T-helper 9 cell (primary cell): ENCODE data around the gene PLCB2.
A peak's percentile ranks its signal among the peaks of the same experiment; 100 is the strongest.

ENCODE experiments used
- DNase-seq: peaks from one replicate; pipeline ENCODE4 v3.0.0-alpha.2; 2020

Gene PLCB2

DNA sequence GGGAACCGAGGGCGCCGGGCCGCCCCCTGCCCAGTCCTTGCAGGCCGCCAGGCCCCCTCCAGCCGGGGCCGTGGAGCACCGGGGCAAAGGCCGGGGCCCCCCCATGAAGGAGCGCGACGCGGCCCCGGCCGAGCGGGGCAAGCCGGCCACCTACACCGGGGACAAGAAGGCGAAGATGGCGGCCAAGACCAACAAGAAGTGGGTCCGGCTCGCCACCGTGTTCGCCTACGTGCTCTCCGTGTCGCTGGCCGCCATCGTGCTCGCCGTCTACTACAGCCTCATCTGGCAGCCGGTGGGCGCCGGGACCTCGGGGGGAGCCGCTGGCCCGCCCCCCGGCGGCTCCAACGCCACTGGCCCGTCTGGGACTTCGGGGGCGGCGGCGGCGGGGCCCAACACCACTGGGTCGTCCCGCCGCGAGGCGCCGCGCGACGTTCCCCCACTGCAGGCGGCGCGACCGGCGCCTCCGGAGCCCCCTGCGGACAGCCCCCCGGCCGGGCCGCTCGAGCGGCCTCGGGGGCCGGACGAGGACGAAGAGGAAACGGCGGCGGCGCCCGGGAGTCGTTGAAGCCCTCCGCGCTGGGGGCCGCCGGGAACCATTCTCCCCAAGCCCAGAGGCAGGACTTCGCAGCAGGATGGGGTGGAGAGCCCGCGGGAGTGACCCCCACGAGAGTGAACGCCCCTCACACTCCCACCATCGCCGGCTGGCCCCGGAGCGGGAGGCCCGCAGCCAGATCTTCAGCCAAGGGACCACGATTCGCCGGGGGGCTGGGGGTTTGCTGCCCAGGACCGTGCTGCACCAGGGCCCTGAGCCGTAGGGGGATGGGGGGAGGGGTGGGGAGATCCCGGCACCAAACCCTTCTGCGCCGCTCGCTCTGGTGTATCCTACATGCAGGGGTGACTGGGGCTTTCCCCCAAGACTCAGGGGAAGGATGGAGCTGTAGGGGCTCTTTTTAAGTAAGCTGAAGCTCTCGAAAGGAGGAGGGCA is 16.5 kb upstream of the PLCB2 start:
- DNase-seq: peak; percentile 25

DNA sequence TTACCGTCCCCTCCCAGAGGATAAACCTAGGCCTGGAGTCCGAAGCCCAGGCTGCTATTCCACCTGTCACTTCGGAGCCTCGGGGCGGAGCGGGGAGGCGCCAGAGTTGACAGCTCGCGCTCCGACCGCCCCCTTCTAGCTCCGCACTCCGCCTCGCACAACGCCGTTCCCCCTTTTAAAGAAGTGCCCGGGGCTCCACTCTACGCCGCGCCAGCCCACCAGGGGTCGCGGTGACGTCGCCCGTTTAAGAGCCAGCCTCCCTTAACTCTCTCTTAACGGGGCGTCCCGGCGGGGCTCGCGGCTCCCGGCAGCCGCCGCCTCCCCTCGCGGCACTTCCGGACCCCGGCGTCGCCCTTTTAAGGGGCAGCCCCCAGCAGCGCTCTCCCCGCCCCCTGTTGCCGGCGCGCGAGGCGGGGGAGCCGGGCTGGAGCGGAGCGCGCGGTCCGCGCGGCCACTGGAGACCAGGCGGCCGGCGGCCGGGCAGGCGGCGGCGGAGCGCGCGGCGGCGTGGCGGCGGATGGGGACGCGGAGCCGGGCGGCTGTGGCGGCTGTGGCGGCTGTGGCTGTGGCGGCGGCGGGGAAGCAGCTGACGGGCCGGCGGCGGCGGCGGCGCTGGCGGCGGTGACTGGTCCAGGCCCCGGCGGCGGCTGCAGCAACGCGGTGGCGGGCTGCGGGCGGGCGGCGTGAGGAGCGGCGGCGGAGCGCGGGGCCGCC is 15.7 kb upstream of the PLCB2 start, which contains the start of gene INAFM2:
TSS of gene INAFM2 (plus strand) at position 454 of the 714 bp plus-strand sequence. CDS start 364 bp downstream, outside the sequence.
- DNase-seq: peak; percentile 83

DNA sequence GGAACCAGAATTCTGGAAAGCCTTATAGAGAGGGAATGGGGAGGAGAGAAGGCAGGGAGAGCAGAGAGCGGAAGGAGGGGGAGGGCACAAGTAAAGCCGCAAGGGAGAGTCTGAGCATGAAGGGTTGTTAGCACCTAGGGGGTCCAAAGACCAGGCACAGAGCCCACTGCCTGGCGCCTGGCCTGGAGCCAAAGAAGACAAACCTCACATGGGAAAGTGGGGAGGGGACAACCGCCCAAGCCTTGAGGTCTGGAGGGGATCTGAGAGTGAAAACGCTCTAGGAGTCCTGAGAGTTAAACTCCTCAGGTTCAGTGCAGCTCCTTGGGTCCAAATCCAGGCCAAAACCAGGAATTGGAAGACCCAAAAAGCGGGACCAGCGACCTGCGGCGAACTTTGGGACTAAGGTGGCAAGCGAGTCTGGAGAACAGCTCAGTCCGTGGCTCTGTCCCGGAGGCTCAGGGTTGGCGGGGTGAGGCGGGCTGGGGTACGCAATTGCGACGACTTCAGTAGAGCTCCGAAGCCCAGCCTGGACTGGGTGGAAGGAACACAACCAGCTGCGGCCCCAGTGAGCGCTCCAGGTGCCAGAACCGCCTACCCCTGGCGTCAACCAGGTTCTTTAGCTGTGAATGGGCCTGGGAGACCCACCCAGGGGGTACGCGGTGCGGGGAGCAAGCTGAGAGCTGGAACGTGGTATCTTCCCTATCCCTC is 14.9 kb upstream of the PLCB2 start:
- DNase-seq: no peak

DNA sequence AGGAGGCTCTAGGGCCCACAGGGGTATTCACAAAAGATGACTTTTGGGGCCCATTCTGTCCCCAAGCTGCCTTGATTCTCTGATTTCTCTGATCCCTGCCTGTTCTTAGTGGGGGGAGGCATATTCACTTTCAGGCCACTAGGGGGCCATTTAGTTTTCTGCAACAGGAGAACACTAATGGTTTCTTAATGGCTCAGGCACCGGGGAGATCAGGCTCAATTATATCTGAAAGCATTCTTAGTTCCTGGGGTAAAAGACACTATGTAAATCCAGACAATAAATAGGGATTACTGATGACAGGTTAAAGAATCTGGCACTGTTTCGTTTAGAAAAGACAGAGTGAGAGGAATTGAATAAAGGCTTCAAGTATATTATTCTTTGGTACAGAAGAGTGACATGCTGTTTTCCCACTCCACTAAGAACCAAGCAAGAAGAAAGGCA is 13.2 kb upstream of the PLCB2 start:
- peak; percentile 23 for DNase-seq

DNA sequence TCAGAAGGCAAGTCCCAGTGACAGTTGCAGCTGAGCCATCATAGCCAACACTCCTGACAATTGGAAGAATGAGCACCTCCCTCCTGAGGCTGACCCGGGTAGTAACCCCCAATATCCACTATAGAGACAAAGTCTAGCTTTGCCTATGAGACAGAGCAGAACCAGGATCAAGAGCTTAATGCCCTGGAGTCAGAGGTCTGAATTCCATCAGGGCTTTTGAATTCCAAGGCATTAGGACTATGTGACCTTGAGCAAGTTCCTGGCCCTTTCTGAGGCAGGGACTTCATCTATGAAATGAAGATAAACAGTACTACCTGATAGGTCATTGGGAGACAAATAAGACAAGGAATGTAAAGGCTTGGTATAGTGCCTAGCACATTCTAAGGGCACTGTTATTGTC is 12.7 kb upstream of the PLCB2 start:
- no peak for DNase-seq

DNA sequence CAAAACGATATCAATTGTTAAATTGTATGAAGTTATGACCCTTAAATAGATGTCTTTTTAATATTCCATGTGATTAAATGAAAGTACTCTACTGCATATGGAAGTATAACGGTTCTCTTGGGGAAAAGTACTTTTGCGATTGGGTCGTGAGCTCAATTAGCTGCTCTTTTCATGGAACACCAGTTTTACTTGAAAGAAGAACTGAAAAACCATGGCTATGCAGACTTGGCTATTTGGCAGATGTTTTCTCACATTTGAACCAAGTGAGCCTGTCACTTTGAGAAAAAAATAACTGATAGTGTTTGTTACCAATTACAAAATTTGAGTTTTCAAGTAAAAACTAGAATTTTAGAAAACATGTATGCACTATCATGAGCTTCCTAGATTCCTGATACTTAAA is 9.8 kb upstream of the PLCB2 start:
- DNase-seq: no peak

DNA sequence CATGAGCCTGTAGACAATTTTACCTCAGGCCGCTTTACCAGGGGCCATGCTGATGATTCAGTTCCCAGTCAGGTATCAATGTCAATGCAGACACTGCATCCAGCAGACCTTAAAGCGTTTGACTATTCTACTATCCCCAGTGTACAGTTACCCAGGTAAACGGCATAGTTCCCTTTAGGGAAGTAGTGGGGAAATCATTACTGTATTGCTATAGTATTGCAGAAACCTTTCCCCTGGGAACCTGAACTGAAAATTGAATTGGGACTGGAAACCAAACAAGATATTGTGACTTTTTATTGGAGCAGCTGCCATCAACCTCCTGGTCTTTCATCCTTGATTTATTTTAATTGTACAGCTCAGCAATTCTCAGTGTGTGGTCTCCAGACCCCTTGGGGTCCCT is 9.2 kb upstream of the PLCB2 start:
- DNase-seq: no peak

DNA sequence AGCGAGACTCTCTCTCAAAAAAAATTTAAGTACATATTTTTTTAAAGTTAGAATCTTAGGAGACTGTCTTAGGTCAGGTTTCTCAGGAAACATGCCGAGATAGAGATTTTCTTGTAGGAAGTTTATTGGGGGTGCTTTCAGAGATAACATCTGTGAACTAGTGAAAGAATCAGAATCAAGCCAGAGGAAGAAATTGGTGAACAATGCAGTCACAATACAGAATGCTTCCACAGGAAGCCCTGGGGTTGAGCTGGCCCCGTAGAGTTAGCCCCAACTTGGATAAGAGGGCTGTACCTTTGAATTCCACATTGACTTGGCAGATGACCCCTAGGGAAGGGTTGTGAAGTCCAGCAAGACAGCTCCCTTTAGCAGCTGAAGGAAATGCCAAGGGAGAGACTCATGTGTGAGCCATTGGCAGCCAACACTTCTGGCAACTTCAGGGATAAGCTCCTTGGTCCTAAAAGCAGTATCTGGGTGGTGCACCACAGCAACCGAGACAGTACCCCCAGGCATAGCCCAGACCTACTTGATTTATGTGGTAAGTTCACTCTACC is 7.1 kb upstream of the PLCB2 start:
- no peak for DNase-seq

DNA sequence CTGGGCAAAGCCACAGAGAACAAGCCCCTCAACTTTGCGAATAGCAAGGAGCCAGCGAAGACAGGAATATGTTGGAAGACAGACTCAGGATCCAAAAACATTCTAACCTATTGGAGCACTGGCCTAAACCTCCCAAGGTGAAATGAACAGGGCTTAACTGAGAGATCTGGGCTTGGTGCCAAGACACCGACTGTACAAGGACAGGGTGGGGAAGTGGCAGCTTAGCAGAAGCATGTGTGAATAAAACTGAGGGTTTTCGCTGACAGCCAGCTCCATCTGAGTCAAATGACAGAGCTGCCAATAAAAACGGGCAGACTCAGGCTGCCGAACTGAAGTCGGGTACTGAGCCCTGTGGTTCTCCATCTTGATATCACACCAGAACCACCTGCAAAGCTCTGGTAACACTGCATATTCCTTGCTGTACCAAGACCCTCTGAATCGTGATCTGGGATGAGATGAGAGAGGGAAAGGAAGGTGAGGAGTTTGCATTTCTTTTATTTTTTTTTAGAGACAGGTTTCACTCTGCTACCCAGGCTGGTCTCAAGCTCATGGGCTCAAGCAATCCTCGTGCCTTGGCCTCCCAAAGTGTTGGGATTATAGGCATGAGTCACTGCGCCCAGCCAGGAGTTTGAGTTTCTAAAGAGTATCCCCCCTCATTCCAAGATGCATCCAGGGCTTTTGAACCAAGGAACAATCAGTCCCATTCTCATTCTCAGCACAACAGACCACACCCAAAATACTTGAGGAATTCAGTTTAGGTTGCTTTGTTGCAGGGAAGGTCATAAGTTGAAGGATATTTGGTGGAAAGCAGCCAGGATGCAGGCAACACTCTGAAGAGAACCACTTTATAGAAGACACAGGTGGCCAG is 6.0 kb upstream of the PLCB2 start:
- peak; percentile 19 for DNase-seq

DNA sequence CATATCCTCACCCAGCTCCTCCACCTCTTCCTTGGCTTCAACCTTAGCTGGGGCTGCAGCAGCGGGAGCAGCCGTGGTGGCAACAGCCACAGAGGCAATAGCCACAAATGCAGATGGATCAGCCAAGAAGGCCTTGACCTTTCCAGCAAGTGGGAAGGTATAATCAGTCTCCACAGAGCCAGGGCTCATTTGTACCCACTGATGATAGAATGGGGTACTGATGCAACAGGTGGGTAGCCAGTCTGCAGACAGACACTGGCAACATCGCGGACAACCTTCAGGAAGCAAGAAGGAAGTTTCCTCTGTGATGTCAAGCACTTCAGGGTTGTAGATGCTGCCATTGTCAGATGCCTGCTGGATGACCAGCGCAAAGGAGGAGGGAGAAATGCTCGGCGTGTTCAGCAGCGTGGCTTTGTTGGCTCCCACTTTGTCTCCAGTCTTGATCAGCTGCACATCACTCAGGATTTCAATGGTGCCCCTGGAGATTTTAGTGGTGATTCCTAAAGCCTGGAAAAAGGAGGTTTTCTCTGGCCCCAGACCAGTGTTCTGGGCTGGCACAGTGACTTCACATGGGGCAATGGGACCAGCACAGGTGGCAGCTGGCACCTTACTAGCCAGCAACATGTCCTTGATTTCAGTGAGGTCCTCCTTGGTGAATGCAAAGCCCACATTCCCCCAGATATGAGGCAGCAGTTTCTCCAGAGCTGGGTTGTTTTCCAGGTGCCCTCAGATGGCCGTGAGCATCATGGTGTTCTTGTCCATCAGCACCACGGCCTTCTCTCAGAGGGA is 4.8 kb upstream of the PLCB2 start:
- no peak for DNase-seq

DNA sequence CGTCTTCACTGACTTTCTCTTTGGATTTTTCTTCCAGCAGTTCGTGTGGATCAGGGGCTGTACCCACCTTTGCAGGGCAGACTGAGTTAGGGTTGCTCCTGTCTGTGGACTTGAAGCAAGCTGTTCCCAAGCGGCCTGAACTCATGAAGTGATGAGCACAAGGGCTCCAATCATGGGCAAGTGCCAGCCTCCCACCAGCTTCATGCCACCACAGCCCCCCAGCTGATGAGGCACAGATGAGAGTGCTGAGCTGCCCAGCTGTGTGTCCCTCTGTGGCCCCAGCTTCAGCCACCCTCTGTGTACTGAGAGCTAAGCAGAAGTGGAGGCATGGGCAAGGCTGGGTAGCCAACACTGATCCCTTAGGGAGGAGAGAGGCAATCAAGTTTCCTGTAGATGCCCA is 3.3 kb upstream of the PLCB2 start:
- DNase-seq: no peak

DNA sequence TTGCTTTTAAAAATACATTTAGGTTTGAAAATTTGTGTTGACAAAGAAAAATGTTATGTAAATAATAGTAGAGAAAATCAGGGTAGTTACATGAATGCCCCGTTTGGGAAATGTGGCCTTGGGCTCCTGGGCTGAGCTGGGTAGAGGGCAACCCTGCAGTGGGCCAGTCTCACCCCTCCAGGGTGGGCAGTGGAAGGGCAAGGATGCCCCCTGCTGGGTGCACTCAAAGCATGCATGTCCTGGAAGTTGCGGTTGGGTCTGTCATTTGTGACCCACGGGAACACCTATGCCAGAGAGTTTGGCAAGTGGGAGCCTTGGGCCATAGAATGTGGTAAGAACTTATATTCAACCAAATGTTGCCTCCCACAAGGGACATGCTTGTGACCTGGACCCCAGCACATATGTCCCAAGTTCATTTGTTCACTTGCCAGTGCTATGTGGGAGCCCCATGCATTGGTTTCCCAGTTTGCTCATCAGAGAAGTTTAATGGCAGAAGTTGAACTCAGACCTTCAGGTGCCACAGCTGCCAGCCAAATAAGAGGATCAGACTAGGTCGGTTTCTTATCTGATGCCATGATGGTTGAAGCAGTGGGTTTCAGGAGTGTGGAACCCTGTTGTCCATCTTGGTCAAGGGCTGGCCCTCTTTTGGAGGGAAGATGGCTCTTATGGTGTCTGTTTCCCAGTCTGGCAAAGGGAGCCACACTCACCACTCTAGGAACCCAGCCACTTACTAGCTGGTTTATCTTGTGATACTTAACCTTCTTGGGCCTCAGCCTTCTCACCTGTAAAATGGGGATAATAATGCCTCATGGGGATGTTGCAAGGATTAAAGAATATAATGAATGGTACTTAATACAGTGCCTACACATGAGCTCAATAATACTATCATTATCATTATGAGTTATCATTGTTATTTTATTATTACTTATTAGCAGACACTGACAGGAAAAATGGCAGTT is 2.5 kb upstream of the PLCB2 start:
- peak; percentile 39 for DNase-seq

DNA sequence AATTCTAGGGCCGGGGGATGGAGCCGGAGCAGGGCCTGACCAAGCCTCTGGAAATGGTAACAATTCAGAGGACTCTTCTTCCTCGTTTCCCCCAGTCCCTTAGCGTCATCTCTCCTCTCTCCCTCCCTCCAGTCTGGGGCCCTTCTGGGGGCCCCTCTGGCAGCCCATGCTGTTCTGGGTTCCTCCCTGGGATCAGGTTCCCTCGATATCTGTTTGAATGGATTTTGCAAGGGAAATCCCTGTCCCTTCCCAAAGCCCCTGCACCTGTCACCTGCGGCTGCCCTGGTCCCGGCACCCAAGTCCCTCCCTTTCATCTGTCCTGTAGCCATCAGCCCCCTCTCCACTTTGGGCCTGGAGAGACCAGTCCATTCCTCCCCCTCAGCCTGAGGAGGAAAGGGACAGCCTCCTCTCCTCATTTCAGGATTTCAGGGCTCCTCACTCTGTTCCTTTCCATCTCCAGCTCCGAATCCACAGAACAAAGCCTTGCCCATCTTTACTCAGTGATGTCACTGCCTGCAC is 1.7 kb upstream of the PLCB2 start:
- no peak for DNase-seq

DNA sequence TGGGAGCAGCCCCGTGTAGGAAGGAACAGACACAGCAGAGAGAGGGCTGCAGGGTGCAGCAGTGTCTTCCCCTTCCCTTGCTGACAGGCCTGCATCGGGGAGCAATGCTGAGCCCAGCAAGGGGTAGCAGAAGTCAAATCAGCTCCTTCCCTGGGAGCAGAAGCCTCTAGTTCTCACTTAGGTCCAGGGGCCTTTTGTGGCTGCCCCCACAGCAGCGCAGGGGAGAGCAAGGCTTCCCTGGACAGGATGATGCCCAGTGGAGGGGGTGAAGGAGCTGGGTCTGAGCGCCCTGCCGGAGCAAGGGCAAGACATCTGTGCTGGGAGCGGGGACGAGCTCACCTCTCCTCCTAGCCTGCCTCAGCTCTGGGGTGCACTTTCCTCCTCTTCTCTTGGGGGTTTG is 827 bp downstream of the PLCB2 start:
- DNase-seq: no peak

DNA sequence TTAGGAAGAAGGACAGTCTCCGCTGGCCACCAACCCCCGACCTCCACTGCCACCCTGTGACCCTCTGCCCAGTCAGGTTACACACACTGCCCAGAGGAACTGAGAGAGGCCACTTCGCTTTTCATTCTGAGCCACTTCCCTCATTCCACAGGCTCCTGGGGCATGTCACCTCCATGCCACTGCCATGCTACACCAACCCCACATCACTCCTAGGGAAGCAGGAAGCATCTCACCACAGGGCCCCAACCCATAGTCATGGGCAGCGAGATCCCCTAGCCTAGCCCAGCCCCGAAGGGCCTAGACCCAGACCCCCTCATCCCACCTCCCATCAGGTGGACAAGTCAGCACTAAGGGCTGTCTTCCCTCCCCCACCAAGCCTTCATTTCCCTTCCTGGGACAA is 1.4 kb downstream of the PLCB2 start:
- DNase-seq: no peak

DNA sequence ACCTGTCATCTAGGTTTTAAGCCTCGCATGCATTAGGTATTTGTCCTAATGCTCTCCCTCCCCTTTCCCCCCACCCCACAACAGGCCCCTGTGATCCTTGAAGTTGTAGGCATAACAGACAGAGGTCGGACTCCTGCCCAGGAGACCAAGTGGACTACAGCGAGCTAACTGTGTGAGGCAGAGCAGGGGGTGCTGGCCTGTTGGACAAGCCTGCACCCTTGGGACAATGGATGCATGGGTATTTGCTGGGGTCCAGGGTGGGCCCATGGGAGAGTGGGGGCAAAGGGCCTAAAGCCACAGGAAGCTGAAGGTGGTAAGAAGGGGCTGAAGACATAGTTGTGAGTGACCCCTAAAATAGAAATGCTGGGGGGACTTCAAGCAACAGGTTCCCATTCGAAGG is 2.5 kb downstream of the PLCB2 start:
- DNase-seq: no peak

DNA sequence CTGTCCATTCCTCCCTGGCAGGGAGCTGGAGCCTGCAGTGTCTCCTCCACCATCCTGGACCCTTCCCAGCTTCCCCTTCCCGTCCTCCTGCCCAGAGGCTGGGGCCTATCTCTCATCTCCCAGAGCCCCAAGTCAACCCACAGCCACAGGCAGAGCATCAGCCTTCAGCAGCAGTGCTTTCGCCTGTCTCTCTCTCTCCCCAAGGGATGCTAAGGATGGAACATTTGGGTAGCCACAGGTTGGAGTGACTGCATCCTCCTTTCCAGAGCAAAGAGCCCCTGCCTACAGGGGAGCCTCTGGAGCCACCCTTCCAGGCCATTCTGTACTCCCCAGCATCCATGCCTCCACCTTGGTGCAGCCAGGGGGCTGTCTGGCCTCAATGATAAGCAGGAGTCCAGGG is 4.2 kb downstream of the PLCB2 start:
- DNase-seq: no peak

DNA sequence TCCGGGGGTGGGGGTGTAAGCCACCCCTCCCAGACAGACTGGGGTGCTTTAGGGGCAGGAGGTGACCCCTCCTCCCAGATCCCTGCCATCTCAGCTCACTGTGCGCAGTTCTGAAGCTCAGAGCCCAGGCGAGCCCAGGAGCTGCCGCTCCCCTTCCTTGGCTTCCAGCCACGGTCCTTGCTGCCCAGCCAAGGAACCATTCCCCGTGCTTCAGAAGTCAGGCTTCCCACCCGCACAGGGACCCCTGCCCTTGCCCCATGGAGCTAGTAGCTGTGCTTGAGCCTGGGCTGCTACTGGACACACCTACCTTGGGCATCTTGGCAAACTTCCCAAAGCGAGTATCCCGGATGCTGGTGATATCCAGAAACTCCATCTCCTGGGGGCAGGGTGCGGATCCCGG is 4.8 kb downstream of the PLCB2 start:
- no peak for DNase-seq

DNA sequence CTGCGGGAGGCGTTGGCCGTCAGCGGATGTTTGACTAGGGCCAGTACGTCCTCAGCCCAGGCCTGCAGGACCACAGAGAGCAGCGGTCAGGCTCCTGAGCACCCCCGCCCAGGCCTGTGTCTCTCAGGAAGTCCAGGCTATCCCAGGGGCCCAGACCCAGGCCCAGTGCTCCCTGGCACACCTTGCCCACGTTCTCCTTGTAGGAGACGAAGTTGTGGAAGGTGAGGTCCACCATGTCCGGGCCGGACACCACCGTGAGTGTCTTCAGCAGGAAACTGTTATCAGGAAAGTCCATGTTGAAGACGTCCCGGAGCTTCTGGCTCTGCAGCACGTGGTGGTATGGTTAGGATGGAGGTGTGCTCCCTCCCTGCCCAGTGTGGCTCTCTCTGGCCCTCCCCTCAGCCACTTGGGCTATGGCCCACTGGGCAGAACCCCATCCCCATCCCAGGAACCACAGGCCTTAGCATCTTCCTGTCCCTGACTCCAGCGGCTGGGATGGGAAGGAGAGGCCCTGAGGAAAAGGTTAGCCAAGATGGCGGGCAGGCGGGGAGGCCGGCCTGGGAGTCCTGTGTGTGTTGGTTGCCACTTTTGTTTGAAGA is 5.3 kb downstream of the PLCB2 start:
- no peak for DNase-seq
